Activated naive CD4-positive, alpha-beta T cell treated with anti-CD3 and anti-CD28 coated beads, Interleukin-2, amount 10 ng/mL, durations not matched to agents 7 days and 5 days (primary cell): ENCODE data around the gene ERLEC1.
"Not testable (repeated sequence)": the region's sequence is repeated elsewhere in the genome, so short reads cannot be mapped to it uniquely, and the experiment has no call there.

Experiments
- CTCF ChIA-PET: fragments of 350-600 bp; sonication (Branson Sonifier 250); formaldehyde crosslinking; loops from one replicate; lab custom pipeline; 2021; ENCODE audit warnings: antibody characterized with exemption; lab: Charles Lee
- DNase-seq: peaks from one replicate; pipeline ENCODE4 v3.0.0-alpha.2; 2020
- H3K27ac Mint-ChIP-seq: one replicate; pipeline ENCODE4 v1.8.0; 2021; ENCODE audit warnings: mild to moderate bottlenecking, moderate library complexity, mixed read lengths
- H3K27me3 Mint-ChIP-seq: one replicate; pipeline ENCODE4 v1.8.0; 2021; ENCODE audit warnings: mild to moderate bottlenecking, mixed read lengths
- H3K36me3 Mint-ChIP-seq: one replicate; pipeline ENCODE4 v1.8.0; 2021; ENCODE audit warnings: mixed read lengths
- H3K4me1 Mint-ChIP-seq: one replicate; pipeline ENCODE4 v1.8.0; 2021; ENCODE audit warnings: mixed read lengths
- H3K4me3 Mint-ChIP-seq: one replicate; pipeline ENCODE4 v1.8.0; 2021; ENCODE audit warnings: mild to moderate bottlenecking, moderate library complexity, mixed read lengths
- H3K9me3 Mint-ChIP-seq: one replicate; pipeline ENCODE4 v1.8.0; 2021; ENCODE audit warnings: mixed read lengths

Gene ERLEC1

DNA sequence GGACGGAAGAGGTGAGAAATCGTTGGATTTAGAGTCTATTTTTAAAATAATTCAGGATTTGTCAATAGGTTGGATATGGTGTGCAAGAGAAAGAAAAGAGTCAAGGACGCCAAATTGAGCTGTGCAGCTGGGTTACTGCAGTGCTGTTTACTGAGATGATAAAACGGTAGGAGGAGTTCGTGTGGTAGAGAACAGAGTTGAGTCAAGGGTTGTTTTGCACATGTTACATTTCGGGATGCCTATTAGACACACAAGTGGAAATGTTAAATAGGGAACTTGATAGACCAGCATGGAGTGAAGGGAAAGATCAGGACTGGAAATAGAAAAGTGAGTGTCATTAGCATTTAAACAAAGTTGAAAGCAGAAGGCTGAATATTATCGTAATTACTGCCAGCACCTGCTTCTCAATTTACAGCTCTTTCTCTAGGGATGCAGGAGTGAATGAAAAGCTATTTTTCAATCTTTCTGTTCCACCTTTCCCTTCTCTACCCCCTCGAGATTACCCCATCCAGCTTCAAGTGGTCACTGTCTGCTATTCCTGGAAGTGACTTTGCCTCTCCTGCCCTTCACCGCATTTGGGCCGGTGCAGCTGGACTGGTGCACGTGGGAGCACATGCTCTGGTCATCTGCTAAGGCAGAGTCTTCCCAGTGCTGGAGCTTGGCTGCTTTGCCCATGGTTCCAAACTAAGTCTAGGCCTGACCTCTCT is 42.6 kb downstream of the ERLEC1 start:
- Mint-ChIP-seq H3K4me3 (no peak overlapping the region), H3K9me3 (no peaks in the 10 kb centered on the region), H3K27ac (no peak overlapping the region), H3K36me3 (no peaks in the 10 kb centered on the region), H3K4me1 (no peaks in the 10 kb centered on the region), H3K27me3 (no peaks in the 10 kb centered on the region)
- no peak for DNase-seq
- CTCF ChIA-PET = no interaction called here

GRCh38 chr2:53829980-53830290 is 43.1 kb downstream of the ERLEC1 start:
- H3K4me3 Mint-ChIP-seq, H3K27ac Mint-ChIP-seq, H3K36me3 Mint-ChIP-seq, H3K9me3 Mint-ChIP-seq, CTCF ChIA-PET, DNase-seq, H3K27me3 Mint-ChIP-seq, H3K4me1 Mint-ChIP-seq: not testable (repeated sequence)

DNA sequence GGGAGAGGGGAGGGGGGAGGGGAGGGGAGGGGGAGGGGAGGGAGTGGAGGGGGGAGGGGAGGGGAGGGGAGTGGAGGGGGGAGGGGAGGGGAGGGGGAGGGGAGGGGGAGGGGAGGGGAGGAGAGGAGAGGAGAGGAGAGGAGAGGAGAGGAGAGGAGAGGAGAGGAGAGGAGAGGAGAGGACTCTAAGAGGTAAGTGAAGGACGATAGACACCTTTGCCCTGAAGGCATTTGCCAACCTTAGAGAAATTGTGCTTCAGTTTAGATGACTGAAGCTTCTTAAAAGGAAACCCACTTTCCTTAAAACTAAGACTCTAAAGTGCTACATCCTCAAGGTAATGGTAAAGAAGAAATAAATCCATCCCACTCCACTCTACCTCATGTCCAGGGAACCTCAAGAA is 53.7 kb downstream of the ERLEC1 start:
- Mint-ChIP-seq H3K9me3 (peaks cover 2% of the 10 kb centered on the region), H3K36me3 (no peaks in the 10 kb centered on the region), H3K27ac (no peak overlapping the region), H3K4me1 (no peaks in the 10 kb centered on the region), H3K4me3 (no peak overlapping the region), H3K27me3 (peaks cover 3% of the 10 kb centered on the region)
- CTCF ChIA-PET = no interaction called here
- no peak for DNase-seq

- H3K9me3 Mint-ChIP-seq, DNase-seq, H3K36me3 Mint-ChIP-seq, H3K27ac Mint-ChIP-seq, CTCF ChIA-PET, H3K4me3 Mint-ChIP-seq, H3K4me1 Mint-ChIP-seq, H3K27me3 Mint-ChIP-seq: not testable (repeated sequence)
Measured at GRCh38 chr2:53841651-53842050, 54.8 kb downstream of the ERLEC1 start.

DNA sequence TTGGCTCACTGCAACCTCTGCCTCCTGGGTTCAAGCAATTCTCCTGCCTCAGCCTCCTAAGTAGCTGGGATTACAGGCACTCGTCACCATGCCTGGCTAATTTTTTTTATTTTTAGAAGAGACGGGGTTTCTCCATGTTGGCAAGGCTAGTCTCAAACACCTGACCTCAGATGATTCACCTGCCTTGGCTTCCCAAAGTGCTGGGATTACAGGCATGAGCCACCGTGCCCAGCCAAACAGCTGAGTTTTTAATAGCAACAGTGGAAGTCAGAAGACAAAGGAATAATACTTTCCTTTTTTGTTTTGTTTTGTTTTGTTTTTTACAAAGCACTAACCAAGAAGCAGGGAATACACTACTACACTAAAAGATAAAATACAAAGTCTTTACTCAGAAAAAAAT is 56.0 kb downstream of the ERLEC1 start:
- Mint-ChIP-seq H3K9me3 (no peaks in the 10 kb centered on the region), H3K4me1 (no peaks in the 10 kb centered on the region), H3K27ac (no peak overlapping the region), H3K27me3 (peaks cover 3% of the 10 kb centered on the region), H3K36me3 (no peaks in the 10 kb centered on the region), H3K4me3 (no peak overlapping the region)
- CTCF ChIA-PET = no interaction called here
- DNase-seq = no peak

DNA sequence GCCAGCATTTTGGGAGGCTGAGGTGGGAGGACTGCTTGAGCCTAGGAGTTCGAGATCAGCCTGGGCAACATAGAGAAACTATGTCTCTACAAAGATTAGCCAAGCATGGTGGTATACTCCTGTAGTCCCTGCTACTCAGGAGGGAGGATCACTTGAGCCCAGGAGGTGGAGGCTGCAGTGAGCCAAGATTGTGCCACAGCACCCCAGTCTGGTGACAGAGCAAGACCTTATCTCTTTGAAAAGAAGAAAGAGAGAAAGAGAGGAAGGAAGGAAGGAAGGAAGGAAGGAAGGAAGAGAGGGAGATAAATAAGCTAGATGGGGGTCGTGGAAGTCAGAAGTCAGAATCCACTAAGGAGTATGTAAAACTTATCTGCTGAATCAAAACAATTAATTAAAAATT is 56.8 kb downstream of the ERLEC1 start:
- DNase-seq = no peak
- Mint-ChIP-seq H3K27me3 (peaks cover 3% of the 10 kb centered on the region), H3K4me1 (no peaks in the 10 kb centered on the region), H3K27ac (no peak overlapping the region), H3K4me3 (no peak overlapping the region), H3K9me3 (no peaks in the 10 kb centered on the region), H3K36me3 (no peaks in the 10 kb centered on the region)
- CTCF ChIA-PET = no interaction called here

DNA sequence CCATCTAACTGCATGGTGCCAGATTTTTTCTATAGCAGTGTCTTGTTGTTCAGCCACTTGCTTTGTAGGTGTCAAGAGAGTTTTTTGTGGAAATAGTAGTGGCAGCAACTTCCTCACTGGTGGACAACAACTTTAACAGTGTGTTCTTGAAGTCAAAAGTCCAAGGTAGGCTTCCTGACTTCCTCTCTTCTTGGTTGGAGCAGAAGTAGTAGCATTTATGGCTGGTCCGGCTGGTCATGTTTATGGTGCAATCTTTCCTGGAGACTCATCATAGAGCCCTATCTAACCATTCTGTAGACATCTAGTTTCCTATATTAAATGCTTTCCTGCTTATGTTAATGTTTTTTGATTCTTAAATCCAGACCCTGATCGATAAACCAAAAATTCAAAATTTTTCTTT is 61.2 kb downstream of the ERLEC1 start:
- Mint-ChIP-seq H3K27me3 (peaks cover 3% of the 10 kb centered on the region), H3K27ac (no peak overlapping the region), H3K4me1 (no peaks in the 10 kb centered on the region), H3K36me3 (peaks cover 5% of the 10 kb centered on the region), H3K9me3 (no peaks in the 10 kb centered on the region), H3K4me3 (no peak overlapping the region)
- DNase-seq = no peak
- CTCF ChIA-PET = no interaction called here

GRCh38 chr2:53851052-53851757 is 64.4 kb downstream of the ERLEC1 start:
- H3K4me1 Mint-ChIP-seq, H3K27ac Mint-ChIP-seq, H3K4me3 Mint-ChIP-seq, H3K9me3 Mint-ChIP-seq, H3K27me3 Mint-ChIP-seq, CTCF ChIA-PET, DNase-seq: not testable (repeated sequence)
- peaks cover 15% of the 10 kb centered on the region for H3K36me3 Mint-ChIP-seq

GRCh38 chr2:53852532-53852931 is 65.7 kb downstream of the ERLEC1 start:
- DNase-seq = no peak
- Mint-ChIP-seq H3K27me3 (no peaks in the 10 kb centered on the region), H3K4me1 (no peaks in the 10 kb centered on the region), H3K36me3 (peaks cover 15% of the 10 kb centered on the region), H3K4me3 (no peak overlapping the region), H3K27ac (no peak overlapping the region), H3K9me3 (no peaks in the 10 kb centered on the region)
- CTCF ChIA-PET = no interaction called here

GRCh38 chr2:53854678-53855077 is 67.8 kb downstream of the ERLEC1 start:
- H3K4me3 Mint-ChIP-seq = no peak overlapping the region
- H3K4me1 Mint-ChIP-seq = no peaks in the 10 kb centered on the region
- H3K27ac Mint-ChIP-seq = no peak overlapping the region
- H3K9me3 Mint-ChIP-seq = no peaks in the 10 kb centered on the region
- H3K36me3 Mint-ChIP-seq = peaks cover 18% of the 10 kb centered on the region
- no peak for DNase-seq
- no peaks in the 10 kb centered on the region for H3K27me3 Mint-ChIP-seq
- CTCF ChIA-PET = no interaction called here

DNA sequence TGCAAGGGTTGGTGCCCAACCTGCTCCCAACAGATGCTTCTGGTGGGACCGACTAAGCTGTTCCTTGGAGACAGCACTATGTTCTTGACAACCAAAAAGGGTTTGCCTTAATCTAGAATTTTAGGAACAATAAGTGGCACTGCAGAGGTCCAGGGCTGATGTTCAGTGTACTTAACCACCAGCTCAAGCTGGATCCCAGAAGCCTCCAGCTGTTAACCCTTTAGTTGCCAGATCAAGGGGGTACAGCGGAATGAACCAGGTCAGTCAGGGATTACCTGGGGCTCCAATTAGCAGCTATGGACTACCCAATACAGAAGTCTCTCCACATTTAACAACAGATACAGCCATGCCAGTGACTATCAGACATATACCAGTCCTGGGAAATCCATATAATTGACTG is 69.4 kb downstream of the ERLEC1 start:
- Mint-ChIP-seq H3K4me3 (no peak overlapping the region), H3K9me3 (no peaks in the 10 kb centered on the region), H3K36me3 (peaks cover 18% of the 10 kb centered on the region), H3K27me3 (no peaks in the 10 kb centered on the region), H3K4me1 (no peaks in the 10 kb centered on the region), H3K27ac (no peak overlapping the region)
- DNase-seq = no peak
- CTCF ChIA-PET = no interaction called here

DNA sequence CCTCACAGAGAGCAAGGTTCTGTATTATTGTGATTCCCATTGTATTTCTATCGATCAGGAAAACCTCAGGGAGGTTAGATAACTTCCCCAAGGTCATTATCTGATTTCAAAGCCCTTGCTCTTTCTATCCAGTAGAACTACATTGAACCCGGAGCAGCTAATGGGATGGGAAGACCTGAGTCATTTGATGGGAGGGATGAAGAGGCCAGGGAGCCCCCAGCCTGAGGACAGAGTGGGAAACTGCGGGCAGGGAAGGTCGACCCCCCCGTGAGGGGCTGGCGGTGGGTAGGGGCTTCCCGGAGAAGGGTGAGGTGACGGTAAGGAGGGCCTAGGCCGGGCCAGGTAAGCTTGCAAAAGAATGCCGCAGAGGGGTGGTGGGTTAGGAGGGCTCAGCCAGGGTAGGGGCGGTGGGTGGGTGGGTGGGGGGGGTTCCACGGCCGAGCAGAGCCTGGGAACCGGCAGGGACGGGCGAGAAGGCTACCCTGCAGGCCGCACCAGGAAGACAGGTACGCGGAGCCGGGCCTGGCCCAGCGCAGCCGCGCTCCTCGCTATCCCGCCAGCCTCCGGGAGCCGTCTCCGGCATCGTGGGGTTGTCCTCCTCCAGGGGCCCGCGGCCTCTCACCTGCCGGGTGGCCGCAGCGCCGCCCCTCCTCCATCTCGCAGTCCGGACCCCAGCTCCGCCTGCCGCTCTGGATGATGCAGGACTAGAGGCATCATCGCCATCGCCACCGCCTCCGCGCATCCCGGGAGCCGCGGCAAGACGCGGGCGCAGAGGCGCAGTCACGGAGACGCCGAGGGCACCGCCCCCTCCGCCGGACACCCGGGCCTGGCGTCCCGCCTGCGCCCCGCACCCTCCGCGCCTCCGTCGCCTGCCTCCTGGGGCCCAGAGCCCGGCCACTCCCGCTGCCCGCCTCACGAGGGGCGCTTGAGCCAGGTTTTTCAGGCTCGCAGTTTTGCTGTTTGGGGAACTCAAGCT is 72.7 kb downstream of the ERLEC1 start, which contains the start of gene GPR75:
Gene GPR75, minus strand, starts transcription at position 762 of the 976 bp plus-strand sequence. CDS start 5,211 bp downstream, outside the sequence.
- Mint-ChIP-seq H3K4me1 (peaks cover 2% of the 10 kb centered on the region), H3K27me3 (no peaks in the 10 kb centered on the region), H3K4me3 (no peak within 1 kb of the TSS), H3K27ac (no peak within 1 kb of the TSS), H3K36me3 (peaks cover 9% of the 10 kb centered on the region), H3K9me3 (no peaks in the 10 kb centered on the region)
- no peak for DNase-seq
- CTCF ChIA-PET = no interaction called here

- peaks cover 26% of the 10 kb centered on the region for H3K36me3 Mint-ChIP-seq
- no peak overlapping the region for H3K4me3 Mint-ChIP-seq
- H3K4me1 Mint-ChIP-seq = peaks cover 2% of the 10 kb centered on the region
- H3K27me3 Mint-ChIP-seq = no peaks in the 10 kb centered on the region
- H3K9me3 Mint-ChIP-seq = no peaks in the 10 kb centered on the region
- CTCF ChIA-PET = no interaction called here
- H3K27ac Mint-ChIP-seq = no peak overlapping the region
- DNase-seq = no peak
Measured at GRCh38 chr2:53861824-53862223, 75.0 kb downstream of the ERLEC1 start.

GRCh38 chr2:53863538-53864227 is 76.8 kb downstream of the ERLEC1 start:
- Mint-ChIP-seq H3K4me1 (peaks cover 2% of the 10 kb centered on the region), H3K27me3 (no peaks in the 10 kb centered on the region), H3K4me3 (no peak overlapping the region), H3K36me3 (peaks cover 31% of the 10 kb centered on the region), H3K27ac (no peak overlapping the region), H3K9me3 (no peaks in the 10 kb centered on the region)
- no peak for DNase-seq
- CTCF ChIA-PET = no interaction called here
